HepG2 (cell line): ENCODE data around the gene NKD1. TPM values are rescaled to one million over a fixed set of nuclear protein-coding genes. Genes with fewer than 3 reads are reported as not detected.

Experiments used
- ATAC-seq: fragments of 200-7000 bp; cut with Tn5 transposase; 3 replicates; pipeline ENCODE4 v1.9.1; 2020; ENCODE audit warnings: mild to moderate bottlenecking, moderate library complexity
- BruUV-seq: library from RNA; stranded (reverse); fragments of 400-500 nt; replicated peaks from 2 replicates; lab custom pipeline; 2021; lab: Mats Ljungman, UMichigan
- CTCF ChIA-PET: fragments of 300-600 bp; formaldehyde crosslinking; extraction: SDS; loops from one replicate; lab custom pipeline; 2021; ENCODE audit warnings: low total read pairs, inconsistent platforms, low intra/inter-chr PET ratio; lab: Yijun Ruan, JAX
- POLR2A ChIA-PET: fragments of 350-600 bp; sonication (Branson Sonifier 250); formaldehyde crosslinking; loops from one replicate; lab custom pipeline; 2020; ENCODE audit warnings: antibody characterized with exemption, inconsistent platforms; lab: Yijun Ruan, JAX
- DNase-seq: peaks from one replicate; pipeline ENCODE4 v3.0.0-alpha.2; 2015; ENCODE audit warnings: low spot score
- FAIRE-seq: peaks from 3 replicates; lab custom pipeline; 2011; peaks lifted over from hg19 to GRCh38; lab: Jason Lieb, UNC
- H2AFZ ChIP-seq: one replicate; pipeline ENCODE4 v1.6.1; 2011; ENCODE audit warnings: low read length, inconsistent platforms
- H3K27ac ChIP-seq: fragments of 300-600 bp; 3 replicates; pipeline ENCODE4 v1.8.0; 2011; ENCODE audit warnings: mixed run types, mild to moderate bottlenecking, mixed read lengths, low read length, inconsistent platforms; ENCODE audit not compliant: insufficient read depth; ENCODE audit errors: extremely low read length
- H3K27me3 ChIP-seq, 2 experiments: fragments of 200-600 bp in 1 of 2; 2 replicates in 1 of 2; 3 replicates in 1 of 2; pipeline versions ENCODE4 v1.6.0 to v1.8.0; 2011; ENCODE audit warnings: low read length in 2 of 2, mild to moderate bottlenecking in 2 of 2, moderate library complexity in 2 of 2, inconsistent platforms in 1 of 2; ENCODE audit not compliant: insufficient read depth in 2 of 2, control insufficient read depth in 1 of 2
- H3K36me3 ChIP-seq, 2 experiments: fragments of 200-600 bp in 1 of 2; replicated peaks in 1 of 2; 2 replicates in 1 of 2; 3 replicates in 1 of 2; pipeline versions ENCODE4 v1.5.1 to v1.8.0; 2011; ENCODE audit warnings: low read length in 2 of 2, inconsistent platforms in 1 of 2; ENCODE audit not compliant: insufficient read depth in 2 of 2, control insufficient read depth in 1 of 2
- H3K4me1 ChIP-seq: 2 replicates; pipeline ENCODE4 v1.5.1; 2012; ENCODE audit warnings: low read length, inconsistent platforms; ENCODE audit not compliant: insufficient read depth
- H3K4me2 ChIP-seq: 2 replicates; pipeline ENCODE4 v1.6.0; 2011; ENCODE audit warnings: low read depth, low read length, inconsistent platforms
- H3K4me3 ChIP-seq, 3 experiments: fragments of 200-600 bp in 1 of 3; sonication (generic), shearing (Covaris generic) in 1 of 3; replicated peaks in 1 of 3; 2 replicates each; pipeline ENCODE4 v1.5.1; 2011 to 2016; ENCODE audit warnings: low read length in 3 of 3, inconsistent platforms in 2 of 3, low read depth in 2 of 3, mild to moderate bottlenecking in 2 of 3, control low read depth in 1 of 3, mixed read lengths in 1 of 3; ENCODE audit not compliant: insufficient read depth in 1 of 3
- H3K79me2 ChIP-seq: one replicate; pipeline ENCODE4 v1.6.1; 2011; ENCODE audit warnings: low read length, inconsistent platforms; ENCODE audit not compliant: insufficient read depth
- H3K9ac ChIP-seq: 2 replicates; pipeline ENCODE4 v1.6.0; 2011; ENCODE audit warnings: mild to moderate bottlenecking, low read depth, low read length, inconsistent platforms; ENCODE audit not compliant: insufficient read depth
- H3K9me3 ChIP-seq: 2 replicates; pipeline ENCODE4 v1.5.1; 2012; ENCODE audit warnings: mild to moderate bottlenecking, low read length
- H4K20me1 ChIP-seq: 2 replicates; pipeline ENCODE4 v1.6.0; 2011; ENCODE audit warnings: inconsistent platforms, mild to moderate bottlenecking, low read length, moderate library complexity; ENCODE audit not compliant: insufficient read depth
- AGO2 ChIP-seq: fragments of 200-400 bp; formaldehyde crosslinking; optimal IDR thresholded peaks from 2 replicates; pipeline ENCODE3; 2017; ENCODE audit warnings: mild to moderate bottlenecking, low read depth, low read length, moderate library complexity
- GTF3A ChIP-seq: sonication (generic); formaldehyde crosslinking; conservative IDR thresholded peaks from 2 replicates; pipeline ENCODE4 v1.4.0; 2020; ENCODE audit warnings: mild to moderate bottlenecking, missing genetic modification reagents
- HMG20A ChIP-seq: IDR thresholded peaks from 2 replicates; pipeline ENCODE4 v1.6.1; 2016; ENCODE audit warnings: borderline replicate concordance
- HNRNPK ChIP-seq: fragments of 200-400 bp; formaldehyde crosslinking; IDR thresholded peaks from 2 replicates; pipeline ENCODE4 v1.6.1; 2018; ENCODE audit warnings: low read length, low read depth, moderate library complexity, mild to moderate bottlenecking; ENCODE audit not compliant: poor library complexity, severe bottlenecking
- NFE2L1 ChIP-seq: sonication (generic); formaldehyde crosslinking; IDR thresholded peaks from 2 replicates; pipeline ENCODE4 v1.4.0; 2020; ENCODE audit warnings: missing genetic modification reagents, mild to moderate bottlenecking, borderline replicate concordance
- POLR2A ChIP-seq, 2 experiments: IDR thresholded peaks; 2 replicates each; pipeline ENCODE4 v1.6.1; 2011; ENCODE audit warnings: low read depth in 2 of 2, low read length in 2 of 2, mild to moderate bottlenecking in 1 of 2, moderate library complexity in 1 of 2; ENCODE audit not compliant: insufficient read depth in 1 of 2
- POLR2G ChIP-seq: fragments of 200-400 bp; formaldehyde crosslinking; IDR thresholded peaks from 2 replicates; pipeline ENCODE4 v1.6.1; 2018; ENCODE audit warnings: mild to moderate bottlenecking, low read depth, low read length, moderate library complexity
- RBFOX2 ChIP-seq: fragments of 200-400 bp; formaldehyde crosslinking; IDR thresholded peaks from 2 replicates; pipeline ENCODE4 v1.6.1; 2017; ENCODE audit warnings: low read depth, mild to moderate bottlenecking, low read length
- SOX5 ChIP-seq: IDR thresholded peaks from 2 replicates; pipeline ENCODE4 v1.6.1; 2016; ENCODE audit warnings: borderline replicate concordance
- SRSF1 ChIP-seq: fragments of 200-400 bp; formaldehyde crosslinking; optimal IDR thresholded peaks from 2 replicates; pipeline ENCODE3; 2017; ENCODE audit warnings: mild to moderate bottlenecking, low read depth, low read length, moderate library complexity
- TAF15 ChIP-seq: fragments of 200-400 bp; formaldehyde crosslinking; IDR thresholded peaks from one replicate; pipeline ENCODE4 v1.6.1; 2018; ENCODE audit warnings: mild to moderate bottlenecking, low read depth, low read length; ENCODE audit not compliant: poor library complexity, severe bottlenecking
- ZKSCAN8 ChIP-seq: IDR thresholded peaks from 2 replicates; pipeline ENCODE4 v1.6.1; 2016; ENCODE audit warnings: borderline replicate concordance, missing genetic modification reagents, missing compliant biosample characterization
- ZNF724P ChIP-seq: sonication (generic); formaldehyde crosslinking; IDR thresholded peaks from 2 replicates; pipeline ENCODE4 v1.8.0; 2022; ENCODE audit warnings: missing genetic modification reagents, borderline replicate concordance
- ZNF792 ChIP-seq: IDR thresholded peaks from 2 replicates; pipeline ENCODE4 v1.6.1; 2016
- WGBS: methylation state at CpG from one replicate; pipeline ENCODE4 v1.1.6; 2017; ENCODE audit warnings: low lambda C conversion rate; 5-methylcytosine and 5-hydroxymethylcytosine counted together
- in situ Hi-C: cut with HindIII; loops from 2 replicates; pipeline ENCODE4 v1.10.0; 2017; ENCODE audit warnings: low pct_unique_long_range_greater_than_20kb; ENCODE audit not compliant: extremely low pct_ligation_motif_present
- intact Hi-C: fragments of 100-400 bp; cut with micrococcal nuclease; formaldehyde crosslinking; loops from one replicate; pipeline ENCODE4 v1.10.0; 2022; ENCODE audit not compliant: unreplicated experiment
- polyA plus RNA-seq, 8 experiments: library from polyadenylated mRNA; depleted of rRNA in 3 of 8; stranded (reverse) in 7 of 8; unstranded in 1 of 8; fragments of >200 nt; fragmentation: Illumina TruSeq in 4 of 8; extraction: Trizol in 4 of 8; gene quantifications; 2 replicates each; pipeline versions ENCODE4 v1.2.1 to v1.2.3, GENCODE V29; 2011 to 2016; ENCODE audit warnings: low read depth in 4 of 8, missing spikeins in 1 of 8, mixed read lengths in 1 of 8; ENCODE audit not compliant: insufficient read depth in 1 of 8
- total RNA-seq, 5 experiments: library from RNA; depleted of rRNA; stranded (reverse); fragments of >200 nt; fragmentation: Illumina TruSeq; extraction: Trizol; gene quantifications; 2 replicates each; pipeline ENCODE4 v1.2.3, GENCODE V29; 2016; ENCODE audit warnings: low read depth in 1 of 5
- TF ChIP-seq, protein P1 (sequence below): sonication (generic); formaldehyde crosslinking; IDR thresholded peaks from 2 replicates; pipeline ENCODE4 v1.4.0; 2020; ENCODE audit warnings: missing genetic modification reagents
- TF ChIP-seq, protein P2 (sequence below): sonication (generic); formaldehyde crosslinking; IDR thresholded peaks from 2 replicates; pipeline ENCODE4 v1.4.0; 2020; ENCODE audit warnings: mild to moderate bottlenecking, missing genetic modification reagents, borderline replicate concordance
- TF ChIP-seq, protein P3 (sequence below): sonication (generic); formaldehyde crosslinking; IDR thresholded peaks from 2 replicates; pipeline ENCODE4 v1.4.0; 2020; ENCODE audit warnings: mild to moderate bottlenecking, missing genetic modification reagents

Gene NKD1
- total and polyA plus RNA-seq, 2 of the 13 experiments (the other 11 are each of a cell fraction or from before 2014, with no cell fraction given): 70.4 to 121 TPM

DNA sequence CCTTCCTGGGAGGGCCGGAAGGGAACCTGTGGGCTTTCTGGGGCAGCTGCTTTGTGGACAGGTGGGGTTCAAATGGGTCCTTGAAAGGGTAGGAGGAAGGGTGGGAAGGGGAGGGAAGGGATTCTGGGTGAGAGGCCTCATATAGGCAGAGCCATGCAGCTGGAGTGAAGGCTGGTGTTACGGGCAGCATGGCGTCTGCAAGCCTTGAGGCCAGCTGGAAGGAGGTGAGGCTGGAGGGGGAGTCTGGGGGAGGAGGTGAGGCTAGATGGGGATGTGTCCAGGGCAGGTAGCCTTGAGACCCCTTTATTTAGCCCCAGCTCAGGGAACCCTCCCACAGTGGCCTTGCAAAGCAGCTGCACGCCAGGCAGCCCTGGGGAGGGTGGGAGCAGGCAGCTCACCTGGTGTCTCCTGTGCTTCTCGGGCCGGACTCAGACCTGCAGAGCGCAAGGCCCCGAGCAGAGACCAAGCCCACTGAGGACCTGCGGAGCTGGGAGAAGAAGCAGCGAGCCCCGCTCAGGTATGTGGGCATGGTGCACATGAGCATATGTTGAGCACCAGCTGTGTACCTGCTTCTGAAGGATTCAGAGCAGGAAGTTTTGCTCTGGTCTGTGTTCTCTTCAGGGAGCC, 82.3 kb downstream of the NKD1 start:
- Histone ChIP-seq H3K4me1 (peaks cover 12% of the 10 kb centered on the region; the same call in 1 of the 2 replicates), H3K9ac (no peak overlapping the region), H3K9me3 (no peaks in the 10 kb centered on the region), H2AFZ (no peak overlapping the region), H3K4me2 (no peak overlapping the region), H3K4me3 (no peak overlapping the region), H3K79me2 (no peaks in the 10 kb centered on the region), H3K27me3 (no peaks in the 10 kb centered on the region), H4K20me1 (peaks cover 54% of the 10 kb centered on the region), H3K27ac (no peak overlapping the region), H3K36me3 (peaks cover 66 to 90% of the 10 kb centered on the region in 2 experiments)
- ChIA-PET CTCF (no interaction called here), POLR2A (interaction anchor here (1.1 kb wide), 1 partner anchor 83 kb away, joined by 3 read pairs; no protein-coding TSS in a partner anchor)
- 95% methylated on average over 11 of the region's 11 CpGs for WGBS
- intact Hi-C loops: no loop called here
- no TSS peak for BruUV-seq
- in situ Hi-C loops: no loop called here
- DNase-seq: no peak
- no peak for FAIRE-seq
- ATAC-seq: no peak; the same call in 2 of the 3 replicates
- TF ChIP-seq, protein P1, sequence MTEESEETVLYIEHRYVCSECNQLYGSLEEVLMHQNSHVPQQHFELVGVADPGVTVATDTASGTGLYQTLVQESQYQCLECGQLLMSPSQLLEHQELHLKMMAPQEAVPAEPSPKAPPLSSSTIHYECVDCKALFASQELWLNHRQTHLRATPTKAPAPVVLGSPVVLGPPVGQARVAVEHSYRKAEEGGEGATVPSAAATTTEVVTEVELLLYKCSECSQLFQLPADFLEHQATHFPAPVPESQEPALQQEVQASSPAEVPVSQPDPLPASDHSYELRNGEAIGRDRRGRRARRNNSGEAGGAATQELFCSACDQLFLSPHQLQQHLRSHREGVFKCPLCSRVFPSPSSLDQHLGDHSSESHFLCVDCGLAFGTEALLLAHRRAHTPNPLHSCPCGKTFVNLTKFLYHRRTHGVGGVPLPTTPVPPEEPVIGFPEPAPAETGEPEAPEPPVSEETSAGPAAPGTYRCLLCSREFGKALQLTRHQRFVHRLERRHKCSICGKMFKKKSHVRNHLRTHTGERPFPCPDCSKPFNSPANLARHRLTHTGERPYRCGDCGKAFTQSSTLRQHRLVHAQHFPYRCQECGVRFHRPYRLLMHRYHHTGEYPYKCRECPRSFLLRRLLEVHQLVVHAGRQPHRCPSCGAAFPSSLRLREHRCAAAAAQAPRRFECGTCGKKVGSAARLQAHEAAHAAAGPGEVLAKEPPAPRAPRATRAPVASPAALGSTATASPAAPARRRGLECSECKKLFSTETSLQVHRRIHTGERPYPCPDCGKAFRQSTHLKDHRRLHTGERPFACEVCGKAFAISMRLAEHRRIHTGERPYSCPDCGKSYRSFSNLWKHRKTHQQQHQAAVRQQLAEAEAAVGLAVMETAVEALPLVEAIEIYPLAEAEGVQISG (CRISPR knock-in tag): no peak
- TF ChIP-seq ZNF792 (no peak), POLR2A (IDR thresholded peaks at IDR 0.05; ENCODE audit: insufficient read depth in 1 of 2, low read depth in 2 of 2, low read length in 2 of 2) (peak in 1 of 2 experiments; percentile 67; a peak in 1 of 4 replicates), NFE2L1 (CRISPR knock-in tag) (peak; percentile 36; the same call in 1 of the 2 replicates), POLR2G (peak; percentile 56; the same call in 1 of the 2 replicates), ZNF724P (CRISPR knock-in tag) (peak; percentile 49; the same call in 1 of the 2 replicates), SOX5 (CRISPR knock-in tag) (no peak), RBFOX2 (peak; percentile 26; the same call in 1 of the 2 replicates), SRSF1 (no peak), HMG20A (CRISPR knock-in tag) (no peak), AGO2 (peak; percentile 99), GTF3A (0 out of 2 replicates have a peak, but pooled peaks have one; percentile 37), TAF15 (no peak), ZKSCAN8 (peak; percentile 34; the same call in 1 of the 2 replicates), HNRNPK (peak; percentile 23)
- TF ChIP-seq, protein P2, sequence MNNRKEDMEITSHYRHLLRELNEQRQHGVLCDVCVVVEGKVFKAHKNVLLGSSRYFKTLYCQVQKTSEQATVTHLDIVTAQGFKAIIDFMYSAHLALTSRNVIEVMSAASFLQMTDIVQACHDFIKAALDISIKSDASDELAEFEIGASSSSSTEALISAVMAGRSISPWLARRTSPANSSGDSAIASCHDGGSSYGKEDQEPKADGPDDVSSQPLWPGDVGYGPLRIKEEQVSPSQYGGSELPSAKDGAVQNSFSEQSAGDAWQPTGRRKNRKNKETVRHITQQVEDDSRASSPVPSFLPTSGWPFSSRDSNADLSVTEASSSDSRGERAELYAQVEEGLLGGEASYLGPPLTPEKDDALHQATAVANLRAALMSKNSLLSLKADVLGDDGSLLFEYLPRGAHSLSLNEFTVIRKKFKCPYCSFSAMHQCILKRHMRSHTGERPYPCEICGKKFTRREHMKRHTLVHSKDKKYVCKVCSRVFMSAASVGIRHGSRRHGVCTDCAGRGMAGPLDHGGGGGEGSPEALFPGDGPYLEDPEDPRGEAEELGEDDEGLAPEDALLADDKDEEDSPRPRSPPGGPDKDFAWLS (CRISPR knock-in tag): 0 out of 2 replicates have a peak, but pooled peaks have one; percentile 63
- TF ChIP-seq, protein P3, sequence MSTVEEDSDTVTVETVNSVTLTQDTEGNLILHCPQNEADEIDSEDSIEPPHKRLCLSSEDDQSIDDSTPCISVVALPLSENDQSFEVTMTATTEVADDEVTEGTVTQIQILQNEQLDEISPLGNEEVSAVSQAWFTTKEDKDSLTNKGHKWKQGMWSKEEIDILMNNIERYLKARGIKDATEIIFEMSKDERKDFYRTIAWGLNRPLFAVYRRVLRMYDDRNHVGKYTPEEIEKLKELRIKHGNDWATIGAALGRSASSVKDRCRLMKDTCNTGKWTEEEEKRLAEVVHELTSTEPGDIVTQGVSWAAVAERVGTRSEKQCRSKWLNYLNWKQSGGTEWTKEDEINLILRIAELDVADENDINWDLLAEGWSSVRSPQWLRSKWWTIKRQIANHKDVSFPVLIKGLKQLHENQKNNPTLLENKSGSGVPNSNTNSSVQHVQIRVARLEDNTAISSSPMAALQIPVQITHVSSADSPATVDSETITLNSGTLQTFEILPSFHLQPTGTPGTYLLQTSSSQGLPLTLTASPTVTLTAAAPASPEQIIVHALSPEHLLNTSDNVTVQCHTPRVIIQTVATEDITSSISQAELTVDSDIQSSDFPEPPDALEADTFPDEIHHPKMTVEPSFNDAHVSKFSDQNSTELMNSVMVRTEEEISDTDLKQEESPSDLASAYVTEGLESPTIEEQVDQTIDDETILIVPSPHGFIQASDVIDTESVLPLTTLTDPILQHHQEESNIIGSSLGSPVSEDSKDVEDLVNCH (CRISPR knock-in tag): no peak
